IMR-90 (cell line): Measurements from ENCODE around the gene APOA4. TPM values are rescaled to one million over a fixed set of nuclear protein-coding genes. Genes with fewer than 3 reads are reported as not detected.

Experiments used
- ATAC-seq: fragments of 200-7000 bp; cut with Tn5 transposase; 2 replicates; pipeline ENCODE4 v1.9.1; 2020; ENCODE audit warnings: low read depth, mild to moderate bottlenecking, moderate library complexity
- BruUV-seq: library from RNA; stranded (reverse); fragments of 400-500 nt; replicated peaks from 2 replicates; lab custom pipeline; 2021; lab: Mats Ljungman, UMichigan
- CTCF ChIA-PET: fragments of 300-600 bp; formaldehyde crosslinking; extraction: SDS; loops from one replicate; lab custom pipeline; 2021; ENCODE audit warnings: antibody characterized with exemption; lab: Yijun Ruan, JAX
- POLR2A ChIA-PET: fragments of 300-600 bp; sonication (Branson Sonifier 250); formaldehyde crosslinking; loops from one replicate; lab custom pipeline; 2022; ENCODE audit warnings: antibody characterized with exemption; ENCODE audit not compliant: unreplicated experiment; lab: Charles Lee
- DNase-seq: peaks from one replicate; pipeline ENCODE4 v3.0.0; 2013
- H2AFZ ChIP-seq: replicated peaks from 2 replicates; pipeline ENCODE3; 2013; ENCODE audit warnings: low read length, mild to moderate bottlenecking; ENCODE audit not compliant: poor library complexity
- H2AK5ac ChIP-seq: 2 replicates; pipeline ENCODE4 v1.6.1; 2013; ENCODE audit warnings: low read depth, low read length, inconsistent platforms
- H2AK9ac ChIP-seq: replicated peaks from 2 replicates; pipeline ENCODE3; 2013; ENCODE audit warnings: mild to moderate bottlenecking, low read depth, low read length, moderate library complexity; ENCODE audit not compliant: poor library complexity
- H2BK120ac ChIP-seq: 2 replicates; pipeline ENCODE4 v1.6.1; 2013; ENCODE audit warnings: low read depth, low read length, inconsistent platforms
- H2BK15ac ChIP-seq: 3 replicates; pipeline ENCODE4 v1.6.1; 2013; ENCODE audit warnings: low read depth, low read length, inconsistent platforms
- H2BK20ac ChIP-seq: 2 replicates; pipeline ENCODE4 v1.6.1; 2013; ENCODE audit warnings: low read depth, mild to moderate bottlenecking, inconsistent platforms, low read length, moderate library complexity
- H2BK5ac ChIP-seq: 2 replicates; pipeline ENCODE4 v1.6.1; 2013; ENCODE audit warnings: mild to moderate bottlenecking, low read depth, low read length, inconsistent platforms; ENCODE audit not compliant: poor library complexity, severe bottlenecking
- H3K14ac ChIP-seq: replicated peaks from 2 replicates; pipeline ENCODE4 v1.6.1; 2013; ENCODE audit warnings: low read depth, low read length, inconsistent platforms
- H3K18ac ChIP-seq: 2 replicates; pipeline ENCODE4 v1.6.1; 2013; ENCODE audit warnings: low read depth, low read length, control low read depth
- H3K23ac ChIP-seq: 2 replicates; pipeline ENCODE4 v1.6.1; 2013; ENCODE audit warnings: low read depth, low read length, inconsistent platforms
- H3K27ac ChIP-seq: 2 replicates; pipeline ENCODE4 v1.5.1; 2013; ENCODE audit warnings: mild to moderate bottlenecking, control low read depth, low read length; ENCODE audit not compliant: insufficient read depth
- H3K27me3 ChIP-seq: 2 replicates; pipeline ENCODE4 v1.6.1; 2013; ENCODE audit warnings: low read length; ENCODE audit not compliant: control insufficient read depth, insufficient read depth
- H3K36me3 ChIP-seq: 2 replicates; pipeline ENCODE4 v1.6.1; 2013; ENCODE audit warnings: low read length, mixed read lengths; ENCODE audit not compliant: control insufficient read depth, insufficient read depth
- H3K4ac ChIP-seq: 2 replicates; pipeline ENCODE4 v1.6.1; 2013; ENCODE audit warnings: low read depth, low read length, inconsistent platforms
- H3K4me1 ChIP-seq: 2 replicates; pipeline ENCODE4 v1.6.1; 2013; ENCODE audit warnings: low read length, mixed read lengths; ENCODE audit not compliant: control insufficient read depth, insufficient read depth
- H3K4me2 ChIP-seq: 2 replicates; pipeline ENCODE4 v1.6.1; 2013; ENCODE audit warnings: low read depth, mild to moderate bottlenecking, control low read depth, low read length, moderate library complexity
- H3K4me3 ChIP-seq: 2 replicates; pipeline ENCODE4 v1.5.1; 2013; ENCODE audit warnings: low read depth, mild to moderate bottlenecking, control low read depth, low read length, moderate library complexity; ENCODE audit not compliant: insufficient read depth
- H3K56ac ChIP-seq: 2 replicates; pipeline ENCODE4 v1.6.1; 2013; ENCODE audit warnings: low read length, inconsistent platforms; ENCODE audit not compliant: insufficient read depth; ENCODE audit errors: extremely low read depth
- H3K79me1 ChIP-seq, 2 experiments: 2 replicates each; pipeline ENCODE4 v1.6.1; 2013; ENCODE audit warnings: low read length in 2 of 2, inconsistent platforms in 1 of 2, low read depth in 1 of 2
- H3K9ac ChIP-seq: 2 replicates; pipeline ENCODE4 v1.6.1; 2013; ENCODE audit warnings: low read depth, low read length, control low read depth
- H3K9me1 ChIP-seq: 2 replicates; pipeline ENCODE4 v1.6.1; 2013; ENCODE audit warnings: low read length, inconsistent platforms; ENCODE audit not compliant: insufficient read depth
- H3K9me3 ChIP-seq: 2 replicates; pipeline ENCODE4 v1.6.1; 2013; ENCODE audit warnings: low read length; ENCODE audit not compliant: control insufficient read depth, insufficient read depth
- H4K20me1 ChIP-seq: 2 replicates; pipeline ENCODE4 v1.6.1; 2013; ENCODE audit warnings: low read length, inconsistent platforms; ENCODE audit not compliant: insufficient read depth
- H4K5ac ChIP-seq: 2 replicates; pipeline ENCODE4 v1.6.1; 2013; ENCODE audit warnings: mild to moderate bottlenecking, low read depth, low read length, control low read depth
- H4K8ac ChIP-seq, 2 experiments: 2 replicates each; pipeline ENCODE4 v1.6.1; 2013; ENCODE audit warnings: low read depth in 2 of 2, low read length in 2 of 2, control low read depth in 1 of 2, inconsistent platforms in 1 of 2
- H4K91ac ChIP-seq: 2 replicates; pipeline ENCODE4 v1.6.1; 2013; ENCODE audit warnings: low read depth, low read length, inconsistent platforms; ENCODE audit not compliant: insufficient read depth
- CHD1 ChIP-seq: IDR thresholded peaks from 2 replicates; pipeline ENCODE4 v1.6.1; 2012; ENCODE audit warnings: low read depth, low read length, improper control_type of control experiment
- ELK1 ChIP-seq: fragments of 150-350 bp; IDR thresholded peaks from 2 replicates; pipeline ENCODE4 v1.6.1; 2016; ENCODE audit warnings: low read depth, mild to moderate bottlenecking, low read length, moderate library complexity, borderline replicate concordance
- FOS ChIP-seq: fragments of 150-350 bp; IDR thresholded peaks from 2 replicates; pipeline ENCODE4 v1.6.1; 2016; ENCODE audit warnings: low read depth, low read length
- MAFK ChIP-seq: IDR thresholded peaks from 2 replicates; pipeline ENCODE4 v1.6.1; 2012; ENCODE audit warnings: low read depth, low read length, improper control_type of control experiment
- NFE2L2 ChIP-seq: fragments of 150-350 bp; IDR thresholded peaks from 2 replicates; pipeline ENCODE4 v1.6.1; 2016; ENCODE audit warnings: low read depth, mild to moderate bottlenecking, low read length
- POLR2A ChIP-seq: IDR thresholded peaks from 2 replicates; pipeline ENCODE4 v1.6.1; 2012; ENCODE audit warnings: mild to moderate bottlenecking, low read depth, low read length
- RAD21 ChIP-seq: IDR thresholded peaks from 2 replicates; pipeline ENCODE4 v1.6.1; 2012; ENCODE audit warnings: low read length, improper control_type of control experiment
- RCOR1 ChIP-seq: IDR thresholded peaks from 2 replicates; pipeline ENCODE4 v1.6.1; 2012; ENCODE audit warnings: mild to moderate bottlenecking, low read length, improper control_type of control experiment; ENCODE audit not compliant: insufficient replicate concordance
- RFX5 ChIP-seq: IDR thresholded peaks from 2 replicates; pipeline ENCODE4 v1.8.0; 2012; ENCODE audit warnings: low read depth, mild to moderate bottlenecking, low read length, moderate library complexity
- SMC3 ChIP-seq: fragments of 150-350 bp; IDR thresholded peaks from 2 replicates; pipeline ENCODE4 v1.6.1; 2016; ENCODE audit warnings: low read depth, mild to moderate bottlenecking, antibody characterized with exemption, low read length, moderate library complexity
- WGBS, 2 experiments: methylation state at CpG; one replicate each; pipeline versions ENCODE4 v1.1.5 to v1.1.7; 2013; ENCODE audit warnings: missing lambda C conversion rate in 2 of 2; ENCODE audit not compliant: insufficient read length in 1 of 2; ENCODE audit errors: extremely low coverage in 2 of 2; 5-methylcytosine and 5-hydroxymethylcytosine counted together
- dilution Hi-C: fragments of 300-500 bp; cut with HindIII; formaldehyde crosslinking; loops from one replicate; pipeline ENCODE4 v1.14.3; 2018; ENCODE audit warnings: low sequenced_read_pairs; ENCODE audit not compliant: unreplicated experiment
- in situ Hi-C: fragments of 300-500 bp; cut with MboI; formaldehyde crosslinking; loops from 3 replicates; pipeline ENCODE4 v1.14.3; 2019; ENCODE audit warnings: low sequenced_read_pairs, inconsistent platforms, mixed read lengths
- intact Hi-C: fragments of 100-400 bp; cut with micrococcal nuclease; formaldehyde crosslinking; loops from 2 replicates; pipeline ENCODE4 v1.10.0; 2022
- polyA plus RNA-seq, 3 experiments: library from polyadenylated mRNA; depleted of rRNA; stranded (reverse); fragments of >200 nt; gene quantifications; 2 replicates each; pipeline ENCODE4 v1.2.3, GENCODE V29; 2012; ENCODE audit warnings: low replicate concordance in 1 of 3
- total RNA-seq: library from RNA; depleted of rRNA; stranded (reverse); fragments of >200 nt; gene quantifications from 2 replicates; pipeline ENCODE4 v1.2.3, GENCODE V29; 2012
- TF ChIP-seq, protein P1 (sequence below): fragments of 150-350 bp; IDR thresholded peaks from 2 replicates; pipeline ENCODE4 v1.6.1; 2017; ENCODE audit warnings: mild to moderate bottlenecking, antibody characterized with exemption, low read length, low read depth
- TF ChIP-seq, protein P2 (sequence below): conservative IDR thresholded peaks from 2 replicates; pipeline ENCODE4 v1.5.1; 2012; ENCODE audit warnings: mild to moderate bottlenecking, low read depth, low read length, improper control_type of control experiment

Gene APOA4
- total and polyA plus RNA-seq, 2 of the 4 experiments (the other 2 are of a cell fraction) = not detected

GRCh38 chr11:116859175-116859574 lies 36.1 kb upstream of the APOA4 start:
- no peak overlapping the region for H3K23ac ChIP-seq
- no peak overlapping the region for H2BK120ac ChIP-seq
- H3K36me3 ChIP-seq = peaks cover 32% of the 10 kb centered on the region
- no peaks in the 10 kb centered on the region for H3K27me3 ChIP-seq
- H4K91ac ChIP-seq = no peak overlapping the region
- H3K56ac ChIP-seq = no peak overlapping the region
- peaks cover 15% of the 10 kb centered on the region for H3K9me1 ChIP-seq
- no peak overlapping the region for H2AK9ac ChIP-seq
- no TSS peak for BruUV-seq
- H3K4me1 ChIP-seq = peaks cover 17% of the 10 kb centered on the region
- H3K14ac ChIP-seq = no peak overlapping the region
- in situ Hi-C loops (no loop called here), dilution Hi-C loops (no loop called here), intact Hi-C loops (loop anchor here (10.0 kb wide), 1 partner anchor 366 kb away; no protein-coding TSS in a partner anchor)
- H2AFZ ChIP-seq = no peak overlapping the region
- H2BK5ac ChIP-seq = no peak overlapping the region
- TF ChIP-seq NFE2L2 (no peak), SMC3 (no peak), CHD1 (no peak), MAFK (no peak), POLR2A (no peak), RFX5 (no peak), FOS (no peak), ELK1 (no peak), RCOR1 (no peak), RAD21 (no peak)
- TF ChIP-seq, protein P1, sequence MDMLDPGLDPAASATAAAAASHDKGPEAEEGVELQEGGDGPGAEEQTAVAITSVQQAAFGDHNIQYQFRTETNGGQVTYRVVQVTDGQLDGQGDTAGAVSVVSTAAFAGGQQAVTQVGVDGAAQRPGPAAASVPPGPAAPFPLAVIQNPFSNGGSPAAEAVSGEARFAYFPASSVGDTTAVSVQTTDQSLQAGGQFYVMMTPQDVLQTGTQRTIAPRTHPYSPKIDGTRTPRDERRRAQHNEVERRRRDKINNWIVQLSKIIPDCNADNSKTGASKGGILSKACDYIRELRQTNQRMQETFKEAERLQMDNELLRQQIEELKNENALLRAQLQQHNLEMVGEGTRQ = no peak
- TF ChIP-seq, protein P2, sequence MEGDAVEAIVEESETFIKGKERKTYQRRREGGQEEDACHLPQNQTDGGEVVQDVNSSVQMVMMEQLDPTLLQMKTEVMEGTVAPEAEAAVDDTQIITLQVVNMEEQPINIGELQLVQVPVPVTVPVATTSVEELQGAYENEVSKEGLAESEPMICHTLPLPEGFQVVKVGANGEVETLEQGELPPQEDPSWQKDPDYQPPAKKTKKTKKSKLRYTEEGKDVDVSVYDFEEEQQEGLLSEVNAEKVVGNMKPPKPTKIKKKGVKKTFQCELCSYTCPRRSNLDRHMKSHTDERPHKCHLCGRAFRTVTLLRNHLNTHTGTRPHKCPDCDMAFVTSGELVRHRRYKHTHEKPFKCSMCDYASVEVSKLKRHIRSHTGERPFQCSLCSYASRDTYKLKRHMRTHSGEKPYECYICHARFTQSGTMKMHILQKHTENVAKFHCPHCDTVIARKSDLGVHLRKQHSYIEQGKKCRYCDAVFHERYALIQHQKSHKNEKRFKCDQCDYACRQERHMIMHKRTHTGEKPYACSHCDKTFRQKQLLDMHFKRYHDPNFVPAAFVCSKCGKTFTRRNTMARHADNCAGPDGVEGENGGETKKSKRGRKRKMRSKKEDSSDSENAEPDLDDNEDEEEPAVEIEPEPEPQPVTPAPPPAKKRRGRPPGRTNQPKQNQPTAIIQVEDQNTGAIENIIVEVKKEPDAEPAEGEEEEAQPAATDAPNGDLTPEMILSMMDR = no peak
- DNase-seq (no peak), ATAC-seq (no peak)
- H3K4ac ChIP-seq = no peak overlapping the region
- POLR2A ChIA-PET = no interaction called here
- peak overlapping the region; percentile 29; the same call in 1 of the 2 replicates for H2AK5ac ChIP-seq
- 100% methylated on average over 2 of the region's 8 CpGs; no CpG with 5 or more reads in 1 of the 2 experiments for WGBS, 2 experiments
- H3K9me3 ChIP-seq = no peaks in the 10 kb centered on the region
- H3K9ac ChIP-seq = no peak overlapping the region
- H4K20me1 ChIP-seq = peaks cover under 1% of the 10 kb centered on the region; the same call in 1 of the 2 replicates
- H3K4me3 ChIP-seq = no peak overlapping the region
- CTCF ChIA-PET = no interaction called here
- H3K79me1 ChIP-seq = peaks cover 0 to 9% of the 10 kb centered on the region in 2 experiments; a peak in 2 of 4 replicates
- H2BK20ac ChIP-seq = no peak overlapping the region
- no peak overlapping the region for H3K18ac ChIP-seq
- no peak overlapping the region for H3K27ac ChIP-seq
- no peak overlapping the region for H3K4me2 ChIP-seq
- H2BK15ac ChIP-seq = no peak overlapping the region
- H4K8ac ChIP-seq = no peak overlapping the region
- H4K5ac ChIP-seq = no peak overlapping the region
